NCI-H1436 (cell line): ENCODE measurements around the gene WNT8B.

Experiments
- DNase-seq: peaks from one replicate; lab custom pipeline; 2025; lab: John Stamatoyannopoulos, UW

Gene WNT8B

DNA sequence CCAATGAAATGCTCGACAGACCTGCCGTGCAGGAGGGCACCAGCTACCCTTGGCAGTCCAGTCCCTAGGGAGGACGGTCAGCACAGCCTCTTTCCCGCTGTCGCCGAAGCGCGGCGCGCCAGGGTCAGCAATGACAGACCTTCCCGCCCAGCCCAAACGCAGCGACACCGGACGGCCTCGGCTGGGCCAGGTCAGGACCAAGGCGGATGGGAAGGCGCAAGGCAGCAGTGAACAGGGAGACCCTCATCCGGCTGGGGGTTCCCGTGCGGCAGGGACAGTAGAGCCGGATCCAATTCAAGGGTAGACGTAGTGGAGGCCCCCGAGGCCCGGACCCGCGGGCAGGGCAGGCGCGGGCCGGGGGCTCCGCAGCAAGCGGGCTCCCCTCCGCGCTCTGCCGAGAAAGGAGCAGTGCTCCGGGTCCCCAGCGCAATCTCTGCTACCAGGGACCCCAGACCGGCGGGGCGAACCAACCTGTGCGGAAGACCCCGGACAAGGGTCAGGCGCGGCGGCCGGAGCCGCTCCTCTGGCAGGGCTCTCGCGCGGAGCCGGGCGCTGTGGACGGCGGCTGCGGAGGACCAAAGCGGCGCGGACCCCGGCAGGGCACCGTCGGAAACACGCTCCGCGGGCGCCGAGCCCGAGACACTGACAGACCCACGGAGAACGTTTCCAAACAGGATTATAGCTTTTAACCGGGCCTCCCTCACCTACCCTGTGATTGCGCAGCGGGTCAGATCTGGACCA lies 56.7 kb downstream of the WNT8B start, which contains the start of gene SEC31B:
Gene SEC31B, minus strand, starts transcription at position 551 of the 741 bp plus-strand sequence. CDS start 2,909 bp downstream, outside the sequence.
- DNase-seq, result no peak

DNA sequence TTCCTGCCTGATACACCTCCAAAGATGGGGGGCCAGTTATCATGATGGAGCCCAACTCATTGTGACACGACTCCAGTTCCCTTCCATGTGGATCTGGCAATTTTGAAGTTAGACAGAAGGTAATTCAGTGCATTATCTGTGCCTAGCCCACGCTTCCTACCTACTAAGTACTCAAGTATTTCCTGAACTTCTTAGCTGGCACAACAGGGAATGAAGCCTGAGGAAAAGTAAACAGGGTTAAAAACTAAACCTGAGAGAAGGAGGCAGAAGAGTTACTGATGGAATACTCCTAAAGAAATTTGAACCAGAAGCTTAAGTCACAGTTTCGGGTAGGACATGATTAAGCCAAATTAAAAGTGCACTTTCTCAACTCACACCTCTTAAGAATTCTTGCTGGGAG lies 58.0 kb downstream of the WNT8B start:
- no peak for DNase-seq

DNA sequence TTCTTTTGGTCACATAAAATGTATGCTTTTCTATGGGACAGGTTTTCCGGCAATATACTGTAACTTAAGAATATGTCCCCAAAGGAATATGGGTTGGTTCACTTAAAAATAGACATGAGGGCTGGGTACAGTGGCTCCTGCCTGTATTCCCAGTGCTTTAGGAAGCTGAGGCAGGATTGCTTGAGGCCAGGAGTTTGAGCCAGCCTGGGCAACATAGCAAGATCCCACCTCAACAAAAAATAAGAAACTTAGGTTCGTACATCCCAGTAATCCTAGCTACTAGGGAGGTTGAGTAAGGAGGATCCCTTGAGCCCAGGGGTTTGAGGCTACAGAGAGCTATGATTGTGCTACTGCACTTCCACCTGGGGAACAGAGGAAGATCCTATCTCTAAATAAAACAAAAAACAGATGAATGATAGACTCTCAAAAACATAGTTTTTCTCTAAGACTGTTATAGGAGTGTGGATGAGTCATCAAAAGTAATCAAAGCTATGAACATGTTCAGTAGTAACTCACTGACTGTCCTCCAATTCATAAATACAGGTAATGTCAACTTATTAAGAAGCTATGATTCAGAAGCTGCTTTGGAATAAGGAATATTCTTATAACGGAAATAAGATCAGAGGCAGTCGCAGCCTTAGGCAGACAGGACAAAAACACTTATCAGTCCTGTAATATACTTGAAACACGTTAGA lies 59.4 kb downstream of the WNT8B start:
- DNase-seq, result no peak

DNA sequence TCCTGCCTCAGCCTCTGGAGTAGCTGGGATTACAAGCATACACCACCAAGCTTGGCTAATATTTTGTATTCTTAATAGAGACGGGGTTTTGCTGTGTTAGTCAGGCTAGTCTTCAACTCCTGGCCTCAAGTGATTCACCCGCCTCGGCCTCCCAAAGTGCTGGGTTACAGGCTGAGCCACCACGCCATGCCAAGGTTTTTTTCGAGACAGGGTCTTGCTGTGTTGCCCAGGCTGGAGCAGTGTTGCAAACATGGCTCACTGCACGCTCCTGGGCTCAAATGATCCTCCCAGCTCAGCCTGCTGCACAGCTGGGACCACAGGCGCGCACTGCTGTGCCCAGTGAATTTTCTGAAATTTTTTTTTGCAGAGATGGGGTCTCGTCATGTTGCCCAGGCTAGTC lies 60.1 kb downstream of the WNT8B start:
- DNase-seq, result no peak

DNA sequence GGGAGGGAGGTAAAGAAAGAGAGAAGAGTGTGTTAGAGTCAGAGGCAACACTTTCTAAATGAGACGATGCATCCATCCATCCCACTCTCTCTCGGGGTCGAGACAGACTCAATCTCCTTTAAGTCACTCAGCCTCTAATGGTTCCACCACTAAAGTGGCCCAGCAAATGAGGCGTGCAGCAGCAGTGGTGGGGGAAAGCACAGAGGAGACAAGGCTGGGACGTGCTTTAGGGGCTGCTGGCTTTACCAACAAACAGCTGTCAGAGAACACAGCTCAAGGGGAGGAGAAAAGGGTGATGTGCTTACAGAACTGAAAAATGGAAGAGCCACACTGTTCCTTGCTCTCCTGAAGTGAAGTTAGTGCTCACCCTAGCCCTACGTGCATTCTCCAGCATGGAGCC lies 61.4 kb downstream of the WNT8B start:
- DNase-seq, result no peak

DNA sequence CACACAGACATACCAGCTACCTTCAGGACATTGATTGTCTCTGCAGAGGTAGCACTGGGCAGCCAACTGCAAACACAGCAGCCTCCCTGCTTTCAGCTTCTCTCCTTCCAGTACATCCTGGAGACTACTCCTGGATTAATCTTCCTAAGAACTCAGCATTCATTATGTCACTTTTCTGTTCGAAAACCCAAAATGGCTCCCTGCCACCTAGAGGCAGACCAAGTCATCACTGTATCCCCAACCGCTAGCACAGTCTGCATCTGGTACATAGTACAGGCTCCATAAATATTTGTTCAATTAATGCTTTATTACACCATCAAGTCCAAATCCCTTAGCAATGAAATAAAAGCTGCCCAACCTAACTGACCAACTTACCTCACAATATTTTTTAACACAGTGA lies 61.8 kb downstream of the WNT8B start:
- no peak for DNase-seq

DNA sequence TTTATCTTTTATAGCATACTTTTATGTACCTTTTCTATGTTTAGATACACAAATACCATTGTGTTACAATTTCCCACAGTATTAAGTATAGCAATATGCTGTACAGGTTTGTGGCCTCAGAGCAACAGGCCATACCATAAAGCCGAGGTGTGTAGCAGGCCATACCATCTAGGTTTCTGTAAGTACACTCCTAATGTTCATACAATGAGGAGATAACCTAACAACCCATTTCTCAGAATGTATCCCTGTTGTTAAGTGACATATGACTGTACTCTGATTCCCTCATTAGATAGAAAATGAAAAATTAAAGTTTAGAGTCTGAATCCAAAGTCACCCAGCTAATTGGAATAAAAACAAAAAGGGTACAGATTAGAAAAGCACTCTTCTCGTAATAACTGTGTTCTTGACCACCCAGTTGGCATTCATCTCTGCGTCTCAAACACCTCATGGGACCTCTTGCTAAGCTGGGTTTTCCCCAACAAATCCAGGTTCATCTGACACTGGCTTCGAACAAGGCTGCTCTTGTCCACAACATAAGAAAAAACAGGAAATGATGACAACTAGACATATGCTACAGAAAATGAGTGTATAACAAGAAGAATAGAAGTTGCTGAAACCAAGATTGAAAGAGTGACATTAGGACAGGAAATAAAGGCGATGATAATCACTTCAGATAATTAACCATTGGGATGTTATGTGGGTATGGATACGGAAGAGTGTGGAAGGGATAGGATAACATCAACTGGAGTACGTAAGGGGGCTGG lies 65.5 kb downstream of the WNT8B start:
- DNase-seq, result no peak

DNA sequence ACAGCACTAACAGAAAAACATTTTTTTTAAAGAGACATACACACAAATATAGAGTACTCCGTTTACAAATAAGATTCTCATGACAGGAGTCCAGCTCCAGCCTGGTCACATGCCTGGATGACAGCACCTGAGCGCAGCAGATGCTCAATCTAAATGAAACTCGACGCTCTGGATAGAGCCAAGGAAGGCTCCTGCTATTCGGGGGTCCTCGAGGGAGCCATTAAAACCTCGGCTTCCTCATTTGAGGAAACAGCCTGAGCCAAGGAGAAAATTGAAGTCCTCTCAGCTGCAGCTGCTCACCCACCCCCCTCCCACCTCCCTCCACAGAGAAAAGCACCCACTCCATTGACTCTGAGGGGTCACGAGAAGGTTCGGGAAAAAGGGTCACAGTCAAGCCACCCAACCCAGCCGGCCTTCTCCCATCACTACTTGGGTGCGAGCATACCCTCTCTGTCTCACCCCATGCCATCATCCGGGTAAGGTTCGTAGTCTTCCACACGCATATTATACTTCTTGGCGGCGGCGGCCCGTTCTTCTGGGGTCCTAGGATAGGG lies 66.2 kb downstream of the WNT8B start:
- peak; percentile 38 for DNase-seq

DNA sequence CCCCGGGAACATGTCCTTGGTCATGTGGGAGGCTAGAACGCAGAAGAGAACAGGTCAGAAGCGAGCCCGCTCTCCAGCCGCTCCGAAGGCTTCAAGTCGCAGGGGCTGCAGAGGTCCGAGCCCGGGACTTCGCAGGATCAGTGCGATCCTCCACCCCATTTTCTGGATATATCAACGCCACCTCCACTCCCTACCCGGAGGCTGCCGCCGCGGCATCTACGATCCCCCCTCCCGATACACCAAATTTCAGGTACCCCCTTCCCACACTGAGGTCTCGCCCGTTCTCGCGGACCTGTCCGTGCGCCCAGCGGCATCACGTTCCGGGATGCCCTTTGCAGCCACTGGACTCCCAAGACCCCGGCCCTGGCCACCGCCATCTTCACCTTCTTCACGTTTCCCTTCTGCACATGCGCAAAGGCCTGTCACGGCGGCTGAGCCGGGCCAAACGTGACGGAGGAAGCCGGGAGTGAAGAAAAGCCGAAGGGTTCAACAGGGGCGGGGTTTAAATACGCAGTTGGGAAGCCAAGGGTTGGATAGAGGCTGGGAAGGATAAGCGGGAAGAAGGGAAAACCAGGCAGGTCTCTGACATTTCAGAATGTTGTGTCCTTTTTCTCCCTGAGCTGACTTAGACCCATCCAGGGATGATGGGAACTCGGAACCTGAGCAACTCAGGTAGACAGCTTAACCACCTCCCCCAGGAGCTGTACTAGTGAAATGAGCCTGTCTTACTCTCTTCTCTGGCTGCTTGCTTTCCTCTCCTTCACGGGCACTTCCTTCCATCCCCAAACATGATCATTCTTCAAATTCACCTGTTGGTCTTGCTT lies 66.9 kb downstream of the WNT8B start, which contains the start of gene NDUFB8:
Gene NDUFB8, minus strand, starts transcription at position 397 of the 824 bp plus-strand sequence. Its CDS starts 20 bp downstream, at position 377.
- peak; percentile 81 for DNase-seq

DNA sequence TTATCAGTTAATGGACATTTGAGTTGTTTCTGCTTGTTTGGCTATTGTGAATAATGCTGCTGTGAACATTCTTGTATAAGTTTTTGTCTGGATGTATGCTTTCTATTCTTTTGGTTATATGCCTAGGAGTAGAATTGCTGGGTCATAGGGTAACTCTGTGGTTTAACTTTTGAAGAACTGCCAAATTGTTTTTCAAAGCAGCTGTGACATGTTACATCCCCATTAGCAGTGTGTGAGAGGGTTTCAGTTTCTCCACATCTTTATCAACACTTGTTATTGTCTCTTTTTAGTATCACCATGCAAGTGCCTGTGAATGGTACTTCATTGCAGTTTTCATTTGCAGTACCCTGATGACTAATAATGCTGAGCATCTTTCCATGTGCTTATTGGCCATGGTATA lies 69.0 kb downstream of the WNT8B start:
- no peak for DNase-seq
